NCI-H774 (cell line): ENCODE data around the gene NCKAP1.

Source experiments
- DNase-seq: peaks from one replicate; lab custom pipeline; 2025; lab: John Stamatoyannopoulos, UW

NCKAP1 gene

DNA sequence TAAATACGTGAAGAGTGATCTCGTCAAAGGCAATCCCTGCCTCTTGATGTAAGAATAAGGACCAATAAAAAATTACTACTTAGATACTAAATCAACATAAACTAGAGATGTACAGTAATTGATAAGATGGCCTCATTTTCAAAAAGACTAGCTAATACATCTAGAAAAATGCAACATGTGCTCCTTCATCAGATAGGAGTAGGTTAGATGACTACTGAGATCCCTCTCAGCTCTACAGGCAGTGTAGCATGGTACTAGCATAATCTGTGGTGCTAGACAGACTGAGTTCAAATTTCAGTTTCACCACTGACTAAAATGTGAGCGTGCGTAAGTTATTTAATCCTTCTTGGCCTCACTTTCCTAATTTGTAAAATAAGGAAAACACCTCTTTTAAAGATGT, 89.2 kb downstream of the NCKAP1 start:
- DNase-seq, result no peak

DNA sequence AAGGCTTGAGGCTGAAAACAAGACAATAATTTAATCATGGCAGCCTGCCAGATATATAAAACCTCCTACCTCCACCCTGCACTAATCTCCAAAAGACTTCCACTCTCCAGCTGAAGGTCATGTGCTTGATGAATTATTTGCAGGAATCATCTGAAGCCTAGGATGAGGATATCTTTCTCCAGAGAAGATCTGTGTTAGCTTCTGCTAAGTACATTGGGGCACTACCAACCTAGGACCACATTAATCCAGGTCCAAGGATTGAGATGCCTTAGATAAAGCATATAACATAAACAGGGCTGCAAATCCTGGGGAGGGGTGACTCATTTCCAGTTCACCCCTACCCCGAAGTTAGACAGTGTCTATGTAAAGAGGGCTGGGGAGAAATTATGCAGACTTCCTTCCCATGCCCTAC, 91.3 kb downstream of the NCKAP1 start:
- no peak for DNase-seq

DNA sequence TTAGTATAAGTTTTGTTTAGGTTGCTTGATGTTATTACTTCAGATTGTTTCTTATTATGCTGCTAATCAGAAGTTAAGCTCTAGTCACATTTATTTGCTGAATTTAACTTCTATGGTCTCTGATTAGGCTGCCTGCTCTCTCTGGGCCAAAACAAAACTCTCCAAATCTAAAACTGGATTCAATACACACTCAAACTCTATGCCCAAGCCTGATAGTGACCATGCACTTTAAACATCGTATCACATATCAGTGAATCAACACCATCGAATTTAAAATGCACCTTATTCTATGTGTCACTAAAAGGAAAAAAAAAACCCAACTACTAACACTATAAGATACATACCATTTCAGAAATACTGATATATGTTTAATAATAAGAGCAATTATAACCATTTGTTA, 94.9 kb downstream of the NCKAP1 start:
- DNase-seq, result no peak

DNA sequence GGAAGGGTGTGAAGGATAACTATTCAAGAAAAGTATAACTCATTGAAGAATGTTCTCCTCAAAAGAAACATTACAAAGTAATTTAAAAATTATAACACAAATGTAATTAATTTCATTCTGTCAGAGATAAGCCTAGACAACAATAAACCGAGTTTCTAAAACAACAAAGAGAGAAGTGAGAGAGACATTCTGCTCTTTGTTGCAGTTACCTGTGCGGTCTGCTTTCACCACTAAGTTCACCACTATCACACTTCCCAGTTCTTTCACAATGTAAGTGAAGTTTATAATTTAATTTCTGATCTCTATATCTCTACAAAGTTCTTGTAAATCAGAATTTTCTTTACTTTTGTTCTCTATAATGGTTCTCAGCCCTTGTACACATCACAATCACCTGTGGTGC, 95.5 kb downstream of the NCKAP1 start:
- no peak for DNase-seq

DNA sequence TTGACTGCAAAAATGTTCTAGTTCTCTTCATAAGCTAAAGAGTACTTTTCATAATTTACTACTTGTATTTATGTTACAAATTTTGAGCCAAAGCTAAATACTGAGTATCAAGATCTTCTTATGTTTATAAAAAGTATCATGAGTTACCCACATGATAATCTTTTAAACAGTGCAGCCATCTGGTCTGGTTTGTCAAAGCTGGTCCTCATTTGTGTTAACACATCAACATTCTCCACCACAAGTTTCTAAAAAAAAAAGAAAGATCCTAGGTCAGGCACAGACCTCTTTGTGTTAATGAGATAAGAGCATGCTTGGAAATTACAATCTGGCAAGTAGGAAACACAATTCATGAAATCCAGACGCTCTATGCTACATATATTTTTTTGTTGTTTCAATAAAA, 96.3 kb downstream of the NCKAP1 start:
- no peak for DNase-seq

DNA sequence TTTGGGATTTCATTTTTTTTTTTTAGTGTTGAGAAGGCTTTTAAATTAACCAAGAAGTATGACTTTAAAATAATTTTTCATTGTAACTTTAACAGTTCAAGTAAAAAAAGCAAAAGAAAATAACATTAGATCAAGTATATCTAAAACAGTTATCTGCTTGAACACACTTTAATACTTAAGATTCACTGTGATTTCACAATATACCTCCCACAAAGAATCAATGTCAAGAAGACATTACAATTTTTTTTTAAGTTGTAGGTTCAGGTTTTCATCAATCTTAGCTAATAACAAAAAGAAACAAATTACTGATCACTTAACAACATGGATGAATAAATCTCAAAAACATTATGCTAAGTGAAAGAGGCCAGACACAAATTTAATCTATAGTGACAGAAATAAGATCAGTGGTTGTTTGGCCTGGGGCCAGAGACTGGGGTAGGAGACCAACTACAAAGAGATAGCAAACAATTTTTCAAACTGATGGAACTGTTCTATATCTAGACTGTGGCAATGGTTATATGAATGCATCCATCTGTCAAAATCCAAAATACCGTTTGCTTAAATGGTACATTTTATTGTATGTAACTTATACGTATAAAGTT, 97.0 kb downstream of the NCKAP1 start:
- no peak for DNase-seq

DNA sequence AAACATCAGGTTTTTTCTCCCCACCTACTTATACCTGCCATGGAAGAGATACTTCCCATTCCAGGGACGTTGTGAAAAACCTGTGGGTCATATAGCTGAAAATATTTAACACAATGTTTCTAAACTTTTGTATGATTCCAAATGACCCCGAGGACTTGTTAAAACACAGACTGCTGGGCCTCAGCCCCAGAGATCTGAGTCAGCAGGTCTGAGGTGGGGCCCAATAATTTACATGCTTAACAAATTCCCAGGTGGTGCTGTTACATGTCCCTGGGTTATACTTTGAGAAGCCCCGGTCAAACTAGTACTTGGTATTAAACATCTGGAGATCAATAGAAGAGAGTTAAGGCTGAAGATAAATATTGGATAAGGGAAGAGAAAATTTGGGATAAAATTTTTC, 100.4 kb downstream of the NCKAP1 start:
- no peak for DNase-seq

DNA sequence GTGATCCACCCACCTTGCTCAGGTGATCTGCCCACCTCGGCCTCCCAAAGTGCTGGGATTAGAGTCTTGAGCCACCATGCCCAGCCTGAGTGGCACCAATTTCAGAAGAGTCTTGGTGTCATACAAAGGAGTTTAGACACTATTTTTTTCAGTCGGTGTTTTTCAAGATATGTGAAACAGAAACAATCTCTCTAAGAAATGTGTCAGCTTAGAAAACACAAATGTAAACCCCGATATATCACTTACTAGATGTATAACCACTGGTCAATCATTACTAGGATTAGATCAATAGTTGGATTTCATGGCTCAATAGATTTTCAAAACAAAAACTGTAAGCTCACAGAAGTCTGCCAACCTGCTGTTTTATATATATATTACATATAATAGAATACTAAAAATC, 104.6 kb downstream of the NCKAP1 start:
- DNase-seq, result no peak

DNA sequence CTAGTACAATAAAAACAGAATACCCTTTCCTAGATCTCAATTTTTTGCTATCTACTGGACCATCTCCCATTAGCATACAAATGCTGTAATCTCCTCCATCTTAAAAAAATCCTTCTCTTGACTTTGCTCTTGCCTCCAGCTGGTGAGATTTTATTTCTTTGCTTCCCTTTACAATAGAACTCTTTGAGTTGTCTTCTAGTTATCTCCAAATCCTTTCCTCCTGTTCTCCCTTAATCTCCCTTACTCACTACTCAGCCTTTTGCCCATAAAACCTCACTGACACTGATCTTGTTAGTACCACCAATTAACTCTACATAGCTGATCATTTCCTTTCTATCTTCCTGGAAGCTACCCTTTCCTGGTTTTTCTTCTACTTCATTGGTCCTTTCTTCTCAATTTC, 108.3 kb downstream of the NCKAP1 start:
- no peak for DNase-seq

DNA sequence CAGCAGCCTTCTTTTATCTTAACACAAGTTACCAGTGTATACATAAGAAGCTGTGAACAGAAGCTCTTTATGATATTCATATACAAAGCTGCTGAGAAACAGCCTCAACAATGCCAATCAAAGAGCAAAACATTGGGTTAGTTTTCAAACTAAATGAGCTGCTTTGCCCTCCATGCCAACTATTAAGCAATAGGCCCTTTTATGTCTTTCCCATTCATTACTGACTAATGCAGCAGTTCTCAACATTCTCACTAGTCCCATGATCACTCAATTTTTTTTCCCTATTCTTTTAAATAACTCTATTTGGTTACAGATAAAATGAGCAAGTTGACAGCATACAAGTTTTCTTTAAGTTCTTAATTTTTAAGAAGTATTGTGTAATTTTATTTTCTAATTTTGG, 114.0 kb downstream of the NCKAP1 start:
- no peak for DNase-seq

DNA sequence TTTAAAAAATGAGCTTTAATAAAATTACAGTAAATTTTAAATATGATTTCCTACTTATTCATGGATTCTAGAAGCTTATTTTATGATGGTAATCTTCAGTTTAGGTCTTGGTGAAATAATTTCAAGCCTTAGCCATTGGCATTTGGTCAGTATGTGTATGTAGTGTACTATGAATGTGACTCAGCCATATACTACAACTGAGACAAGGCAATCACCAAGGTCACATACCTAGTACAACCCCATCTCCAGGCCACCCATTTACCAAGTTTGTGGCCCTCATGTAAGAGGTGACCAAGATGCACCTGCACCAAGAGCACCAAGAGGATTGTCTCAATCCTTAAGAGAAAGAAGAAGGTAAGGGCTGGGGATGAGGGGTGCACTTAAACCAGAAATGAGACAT, 117.0 kb downstream of the NCKAP1 start:
- DNase-seq, result no peak

DNA sequence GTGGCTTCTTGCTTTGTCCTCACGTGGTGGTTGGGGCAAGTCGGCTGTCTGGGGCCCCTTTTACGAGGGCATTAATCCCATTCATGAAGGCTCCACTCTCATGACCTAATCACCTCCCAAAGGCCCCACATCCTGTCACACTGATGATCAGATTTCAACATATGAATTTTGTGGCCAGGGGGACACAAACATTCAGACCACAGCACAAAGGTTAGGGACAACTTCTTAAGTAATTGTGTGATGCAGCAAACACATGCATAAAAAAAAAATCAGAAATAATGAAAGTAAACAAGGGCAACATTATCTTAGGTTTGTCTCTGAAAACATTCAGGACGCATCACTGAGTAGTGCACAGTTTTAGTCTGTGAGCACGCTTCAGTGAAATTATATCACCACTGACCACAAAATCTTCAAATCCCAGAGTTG, 117.6 kb downstream of the NCKAP1 start:
- DNase-seq, result no peak

DNA sequence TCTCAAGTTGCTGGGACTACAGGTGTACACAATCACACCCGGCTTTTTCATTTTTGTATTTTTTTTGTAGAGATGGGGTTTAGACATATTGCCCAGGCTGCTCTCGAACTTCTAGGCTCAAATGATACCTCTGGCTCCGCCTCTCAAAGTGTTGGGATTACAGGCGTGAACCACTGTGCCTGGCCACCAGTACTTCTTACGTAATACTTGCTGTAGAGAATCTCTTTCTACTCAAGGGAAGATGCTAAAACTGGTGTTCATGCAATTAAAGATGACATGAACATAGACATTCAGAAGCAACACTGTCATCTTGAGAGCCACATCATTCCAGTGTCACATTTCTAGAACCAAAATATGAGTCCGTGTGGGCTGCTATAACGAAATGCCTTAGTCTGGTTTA, 118.2 kb downstream of the NCKAP1 start:
- DNase-seq, result no peak

DNA sequence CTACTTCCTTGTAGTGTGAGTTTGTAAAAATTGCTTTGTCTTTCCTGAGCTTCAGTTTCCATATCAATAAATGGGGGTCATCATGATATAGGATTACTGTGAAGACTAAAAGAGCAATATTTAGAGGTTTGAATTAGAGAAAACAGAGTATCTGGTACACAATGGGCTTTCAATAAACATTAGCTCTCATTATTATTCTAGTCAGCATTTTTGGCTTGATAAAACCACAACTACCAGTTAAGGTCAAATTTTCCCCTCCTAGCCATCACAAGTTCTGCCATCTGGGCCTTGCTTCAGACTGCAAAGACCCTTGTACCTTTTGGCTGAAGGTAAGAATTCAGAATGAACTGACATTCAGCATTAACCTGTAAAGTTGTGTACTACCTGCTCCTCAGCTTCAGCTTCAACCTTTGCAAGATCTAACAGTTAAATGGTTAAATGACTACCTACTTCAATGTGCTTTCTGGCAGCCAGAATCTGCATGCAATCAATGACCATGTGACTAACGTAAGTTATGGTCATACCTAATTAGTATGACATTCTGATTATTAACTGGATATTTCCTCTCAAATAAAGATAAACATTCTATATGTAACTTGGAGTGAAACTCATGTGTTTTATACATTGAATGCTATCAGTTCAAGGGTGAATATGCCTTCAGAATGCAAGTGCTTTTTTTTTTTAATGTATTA, 119.2 kb downstream of the NCKAP1 start:
- DNase-seq, result no peak

DNA sequence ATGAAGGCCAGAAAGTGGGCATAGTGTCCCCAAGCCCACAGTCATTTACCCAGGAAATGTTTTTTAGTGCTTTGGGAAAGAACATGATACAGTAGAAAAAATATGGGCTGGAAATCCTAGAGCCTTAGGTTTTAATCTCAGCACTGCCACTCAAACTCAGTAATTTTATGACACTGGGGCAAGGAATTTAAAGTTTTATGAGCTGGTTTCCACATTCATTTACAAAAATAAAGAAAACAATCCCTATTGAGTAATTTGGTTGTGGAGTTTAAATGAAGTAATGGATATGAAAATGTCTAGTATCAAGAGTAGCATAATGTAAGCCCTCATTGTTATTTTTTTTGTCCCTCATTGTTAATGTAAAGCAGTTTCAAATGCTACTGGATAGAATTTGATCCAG, 120.3 kb downstream of the NCKAP1 start:
- no peak for DNase-seq

DNA sequence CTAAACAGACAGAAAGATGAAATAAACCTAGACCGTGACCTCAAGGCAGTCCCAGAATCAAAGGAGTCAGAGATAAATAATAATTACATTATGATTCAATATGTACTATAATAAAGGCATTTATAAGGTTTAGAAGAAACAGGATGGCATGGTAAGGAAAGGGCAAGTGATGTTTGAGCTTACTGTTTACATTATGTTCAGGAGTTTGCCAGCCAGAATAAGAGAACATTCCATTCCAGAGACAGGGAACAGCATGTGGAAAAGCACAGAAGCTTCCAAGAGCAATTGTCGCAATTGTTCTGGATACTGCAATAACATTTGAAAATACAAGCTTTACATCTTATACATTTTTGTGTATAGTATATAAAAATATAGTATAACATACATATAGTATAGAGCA, 121.8 kb downstream of the NCKAP1 start:
- no peak for DNase-seq

DNA sequence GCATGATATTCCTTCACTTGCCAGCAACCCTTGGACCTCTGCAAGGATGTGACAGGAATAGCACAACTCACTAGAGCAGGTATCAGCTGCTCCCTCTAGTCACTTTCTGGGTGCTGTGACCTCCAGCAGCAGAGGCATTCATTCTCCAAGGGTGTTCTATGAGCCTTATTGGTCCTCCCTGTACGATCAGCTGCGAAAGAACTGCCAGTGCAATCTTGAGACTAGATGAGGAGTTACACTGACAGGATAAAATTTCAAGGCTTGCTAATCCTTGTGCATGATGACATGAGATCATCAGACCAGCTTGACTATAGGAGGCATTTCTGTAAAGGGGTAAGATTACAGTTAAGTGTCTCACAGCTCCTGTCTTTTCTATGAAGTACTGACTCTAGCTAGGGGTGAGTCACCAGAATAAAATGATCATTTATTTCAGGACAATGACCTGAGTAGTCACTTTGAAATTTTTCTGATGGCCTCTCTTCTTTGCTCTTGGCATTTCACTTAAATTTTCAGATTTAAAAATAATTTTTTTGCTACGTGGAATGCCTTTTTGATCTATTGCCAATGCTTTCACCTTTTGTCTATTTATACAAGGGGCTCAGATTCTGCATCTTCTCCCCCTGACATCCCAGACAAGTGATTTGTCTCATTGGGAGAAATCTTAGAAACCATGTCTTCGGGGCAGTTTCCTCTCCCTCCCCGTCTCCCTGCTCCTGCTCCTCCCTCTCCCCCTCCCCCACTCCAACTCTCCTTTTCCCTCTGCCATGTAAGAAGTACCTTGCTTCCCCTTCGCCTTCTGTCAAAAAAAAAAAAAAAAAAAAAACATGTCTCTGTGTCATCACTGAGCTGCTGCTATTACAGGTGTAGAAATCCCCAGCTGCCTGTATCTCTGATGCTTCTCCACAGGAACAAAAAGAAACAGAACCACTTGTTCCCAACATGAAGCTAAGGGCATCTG, 122.6 kb downstream of the NCKAP1 start:
- no peak for DNase-seq

DNA sequence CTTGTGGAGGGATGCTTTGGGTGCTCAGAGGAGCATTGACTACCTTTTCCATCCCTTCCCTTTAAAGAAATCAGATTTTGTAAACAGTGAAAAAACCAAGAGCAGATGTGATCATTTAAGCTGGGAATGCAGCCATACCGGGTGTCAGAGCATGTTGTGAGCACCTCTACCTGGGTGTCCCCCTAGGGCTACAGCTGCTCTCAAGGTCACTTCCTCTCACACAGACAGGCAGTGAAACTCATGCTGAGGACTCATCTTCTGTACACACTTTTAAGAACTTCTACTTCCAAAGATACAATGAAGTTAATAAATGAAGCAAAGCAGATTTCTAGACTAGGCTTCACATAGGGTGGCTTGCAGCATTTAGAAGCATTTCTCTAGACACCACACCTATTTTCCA, 123.4 kb downstream of the NCKAP1 start:
- DNase-seq, result no peak

DNA sequence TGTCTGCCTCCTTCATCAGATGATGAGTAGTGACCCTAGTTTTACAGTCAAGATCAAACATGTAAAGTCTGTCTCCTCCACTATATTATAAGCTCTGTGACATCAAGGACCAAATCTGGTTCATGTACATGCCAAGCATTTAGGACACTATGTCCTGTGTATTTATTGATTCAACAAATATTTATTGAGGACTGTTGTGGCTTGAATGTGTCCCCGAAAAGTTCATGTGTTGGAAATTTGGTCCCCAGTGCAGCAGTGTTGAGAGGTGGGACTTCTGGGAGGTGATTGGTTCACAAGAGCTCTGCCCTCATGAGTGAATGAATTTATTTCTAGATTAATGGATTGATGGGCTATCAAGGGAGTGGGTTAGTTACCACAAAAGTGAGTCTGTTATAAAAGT, 125.2 kb downstream of the NCKAP1 start:
- DNase-seq, result no peak

DNA sequence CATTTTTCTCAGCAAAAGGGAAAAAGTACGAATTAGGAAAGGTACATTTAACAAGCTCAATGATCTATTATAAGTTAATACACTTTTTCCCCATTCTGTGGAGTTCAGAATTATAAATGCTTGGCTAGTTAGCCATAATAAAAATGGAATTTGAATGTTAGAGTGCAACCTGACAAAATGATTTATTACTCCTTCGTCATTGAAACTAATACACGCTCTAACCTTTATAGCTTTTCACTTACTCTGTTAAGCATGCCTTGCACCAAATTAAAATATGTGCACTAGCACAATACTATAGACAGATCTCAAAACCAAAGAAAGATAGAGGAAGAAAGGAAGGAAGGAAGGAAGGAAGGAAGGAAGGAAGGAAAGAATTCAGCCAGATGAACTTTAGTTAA, 125.7 kb downstream of the NCKAP1 start:
- DNase-seq, result no peak

DNA sequence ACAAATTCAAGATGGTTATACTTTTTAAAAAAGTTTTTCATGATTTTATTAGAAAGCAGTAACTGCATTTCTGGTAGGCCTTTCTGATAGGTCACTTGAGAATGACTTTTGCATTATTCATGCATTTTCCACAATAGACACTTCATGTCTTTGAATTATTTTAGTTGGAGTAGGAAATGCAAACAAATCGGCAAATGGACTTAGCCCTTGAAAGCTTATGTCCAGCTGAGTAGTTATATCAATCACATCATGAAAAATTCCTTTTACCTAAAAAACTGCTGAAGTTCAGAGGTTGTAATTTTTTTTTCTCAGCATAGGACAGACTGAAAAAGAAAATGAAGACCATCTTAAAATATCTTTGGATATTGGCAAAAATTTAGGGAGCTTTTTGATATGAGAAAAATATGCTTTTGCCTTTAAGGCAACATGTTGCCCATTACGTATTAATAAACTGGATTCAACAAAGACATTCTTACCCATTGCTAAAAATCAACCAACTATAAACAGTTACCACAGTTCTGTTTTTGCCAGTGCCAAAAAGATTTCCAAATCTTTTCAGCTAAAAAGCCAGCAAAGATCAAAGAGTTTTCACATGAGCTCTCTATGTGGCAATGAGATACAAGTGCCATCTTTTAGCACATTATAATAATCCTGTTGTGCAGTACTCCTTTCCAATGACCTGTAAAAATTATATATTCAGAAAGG, 126.3 kb downstream of the NCKAP1 start:
- DNase-seq, result peak; percentile 23

DNA sequence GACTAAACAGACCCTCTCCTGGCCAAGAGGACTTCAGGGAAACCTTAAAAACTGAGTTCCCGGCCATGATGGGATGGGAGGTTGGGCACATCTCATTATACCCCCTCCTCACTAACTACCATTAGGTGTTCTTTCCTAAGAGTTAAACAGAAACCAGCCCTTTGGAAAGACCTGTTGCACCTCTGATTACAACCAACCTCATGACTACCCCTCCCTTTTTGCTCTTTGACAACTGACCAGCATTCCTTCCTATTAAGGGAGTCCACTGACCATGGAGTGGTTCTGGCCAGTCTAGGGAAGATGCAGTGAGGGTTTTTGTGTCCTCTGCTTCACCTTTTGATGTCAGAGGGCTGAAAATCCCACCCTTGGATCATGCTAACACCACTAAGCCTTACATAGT, 127.3 kb downstream of the NCKAP1 start:
- no peak for DNase-seq
